Stimulated activated CD4-positive, alpha-beta T cell treated with anti-CD3 and anti-CD28 coated beads, Interleukin-1b, Interleukin-23, amount 100 ng/mL, for 4 hours (primary cell): Measurements from ENCODE around the gene ERP27.

Source experiments
- DNase-seq, 2 donors: peaks; one replicate each; pipeline ENCODE4 v3.0.0-alpha.2; 2020; ENCODE audit warnings: low read depth in 2 of 2

Gene ERP27

DNA sequence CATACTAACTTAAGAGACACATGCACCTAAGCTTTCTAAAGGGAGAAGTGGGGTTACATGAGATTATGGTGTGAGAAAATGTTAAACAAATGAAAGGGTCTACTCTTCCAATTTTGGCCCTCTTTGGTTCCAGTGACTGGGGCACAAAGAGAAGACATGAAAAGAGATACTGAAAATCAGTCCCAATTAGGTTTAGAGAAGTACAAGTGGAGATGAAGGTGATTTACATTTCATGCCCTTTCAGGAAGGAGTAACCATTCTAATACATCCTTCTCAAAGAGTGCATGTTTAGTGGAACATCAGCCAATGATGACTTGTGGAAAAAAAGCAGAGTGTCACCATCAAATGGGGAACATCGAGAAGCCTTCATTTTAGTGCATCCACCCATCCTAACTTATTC lies 67.1 kb downstream of the ERP27 start:
- DNase-seq = no peak

DNA sequence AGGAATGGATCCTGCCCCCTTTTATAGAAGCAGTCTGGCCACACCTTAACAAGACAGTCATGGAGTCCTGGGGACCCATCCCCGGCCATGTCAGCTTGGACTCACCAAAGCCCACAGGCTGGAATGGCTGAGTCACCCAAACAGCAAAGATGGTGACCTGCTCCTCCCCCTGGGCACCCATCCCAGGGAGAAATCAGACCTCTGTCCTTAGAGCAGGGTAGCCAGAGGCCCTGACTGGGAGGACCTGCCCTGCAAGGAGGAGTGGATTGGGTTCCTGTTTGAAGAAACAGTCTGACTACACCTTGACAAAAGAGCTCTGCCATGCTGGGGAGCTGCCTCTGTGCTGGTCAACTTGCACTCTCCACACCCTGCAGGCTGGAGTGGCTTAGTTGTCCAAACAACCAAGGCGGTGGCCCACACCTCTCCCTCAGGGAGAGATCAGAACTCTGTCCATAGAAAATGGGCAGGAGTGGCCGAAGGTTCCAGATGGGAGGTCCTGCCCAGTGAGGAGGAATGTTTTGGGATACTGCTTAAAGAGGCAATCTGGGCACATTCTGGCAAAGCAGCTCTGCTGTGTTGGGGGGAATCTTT lies 69.3 kb downstream of the ERP27 start:
- DNase-seq = no peak
